Brain pericyte (primary cell): Measurements from ENCODE around the gene ZCCHC24.
"Not testable (repeated sequence)": the region's sequence is repeated elsewhere in the genome, so short reads cannot be mapped to it uniquely, and the experiment has no call there.

Experiments used
- DNase-seq: peaks from one replicate; pipeline ENCODE4 v3.0.0-alpha.2; 2012; ENCODE audit warnings: low read depth, low spot score

ZCCHC24 gene

GRCh38 chr10:79472951-79473350, 27.5 kb upstream of the ZCCHC24 start:
- no peak for DNase-seq

GRCh38 chr10:79472449-79472848, 27.0 kb upstream of the ZCCHC24 start:
- no peak for DNase-seq

DNA sequence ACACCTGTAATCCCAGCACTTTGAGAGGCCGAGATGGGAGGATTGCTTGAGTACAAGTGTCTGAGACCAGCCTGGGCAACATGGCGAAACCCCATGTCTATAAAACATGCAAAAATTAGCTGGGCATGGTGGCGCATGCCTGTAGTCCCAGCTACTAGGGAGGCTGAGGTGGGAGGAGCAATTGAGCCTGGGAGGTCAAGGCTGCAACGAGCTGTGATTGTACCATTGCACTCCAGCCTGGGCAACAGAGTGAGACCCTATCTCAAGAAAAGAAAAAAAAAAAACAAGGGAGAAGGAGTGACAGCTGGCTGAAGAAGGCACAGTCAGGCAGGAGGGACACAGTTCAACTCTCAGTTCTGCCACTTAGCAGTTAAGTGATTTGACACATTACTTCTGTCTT, 26.4 kb upstream of the ZCCHC24 start:
- no peak for DNase-seq

GRCh38 chr10:79470096-79470495, 24.7 kb upstream of the ZCCHC24 start:
- no peak for DNase-seq

DNA sequence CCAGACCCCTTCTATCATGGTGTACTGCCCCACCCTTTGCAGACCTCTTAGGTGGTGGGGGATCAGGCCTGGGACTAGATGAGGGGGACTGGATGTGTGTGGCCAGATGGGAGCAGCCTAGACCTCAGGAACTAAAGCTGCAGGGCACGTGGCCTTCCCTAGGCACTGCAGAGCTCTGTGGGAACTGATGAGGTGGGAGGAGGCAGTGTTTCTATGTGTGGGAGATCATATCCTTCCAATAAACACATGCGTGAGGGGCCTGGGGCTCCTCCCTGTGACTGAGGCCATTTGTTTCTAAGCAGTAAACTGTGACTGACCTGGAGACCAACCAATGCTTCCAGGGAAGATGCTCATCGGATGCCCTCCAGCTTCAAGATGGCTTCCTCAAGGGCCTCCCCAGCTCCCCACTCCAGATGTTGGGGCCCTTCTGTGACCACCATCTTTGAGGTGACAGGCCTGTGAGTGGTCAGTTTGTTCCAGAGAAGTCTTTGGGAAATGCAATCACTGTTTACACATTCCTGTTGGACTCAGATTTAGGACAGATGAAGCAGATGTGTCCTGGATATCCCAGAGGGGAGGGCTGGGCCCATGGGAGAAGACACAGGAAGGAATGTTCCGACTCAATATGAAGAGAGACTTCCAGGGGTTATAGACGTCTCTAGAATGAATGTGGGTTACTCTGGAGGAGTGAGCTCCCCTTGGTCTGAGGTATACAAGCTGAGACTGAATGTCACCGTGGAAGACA, 23.6 kb upstream of the ZCCHC24 start:
- no peak for DNase-seq

DNA sequence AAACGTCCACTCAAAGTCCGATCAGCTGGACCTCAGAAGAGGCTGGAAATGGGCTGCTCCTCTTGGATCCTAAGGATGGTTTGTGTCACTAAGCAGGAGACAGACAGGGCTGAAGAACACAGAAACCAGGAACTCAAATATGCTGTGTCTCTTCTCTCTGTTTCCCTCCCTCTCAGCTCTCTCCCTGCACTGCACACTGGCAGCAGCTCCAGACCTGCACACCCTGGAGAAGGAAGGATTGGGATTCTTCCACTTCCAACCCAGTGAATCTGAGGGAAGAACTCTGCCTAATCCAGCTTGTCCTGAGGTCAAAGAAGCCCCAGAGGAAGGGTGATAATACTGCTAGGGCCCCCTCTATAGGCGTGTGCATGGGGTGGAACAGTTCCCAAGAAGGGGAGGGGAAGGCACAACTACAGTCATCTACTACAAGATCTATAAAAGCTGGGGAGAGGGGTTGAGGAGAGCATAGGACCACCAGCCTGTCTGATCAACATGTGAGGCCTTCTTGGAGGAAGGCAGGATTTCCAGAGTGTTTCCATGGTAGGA, 22.7 kb upstream of the ZCCHC24 start:
- no peak for DNase-seq

DNA sequence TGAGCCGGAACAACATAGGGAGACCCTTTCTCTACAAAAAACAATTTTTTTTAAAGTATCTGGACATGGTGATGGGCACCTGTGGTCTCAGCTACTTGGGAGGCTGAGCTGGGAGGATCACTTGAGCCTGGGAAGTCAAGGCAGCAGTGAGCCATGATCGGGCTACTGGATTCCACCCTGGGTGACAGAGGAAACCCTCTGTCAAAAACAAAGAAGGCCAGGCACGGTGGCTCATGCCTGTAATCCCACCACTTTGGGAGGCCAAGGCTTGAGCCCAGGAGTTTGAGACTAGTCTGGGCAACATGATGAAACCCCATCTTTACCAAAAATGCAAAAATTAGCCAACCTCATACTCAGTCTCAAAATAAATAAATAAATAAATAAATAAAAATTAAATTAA, 19.9 kb upstream of the ZCCHC24 start:
- no peak for DNase-seq

GRCh38 chr10:79463578-79464496, 18.4 kb upstream of the ZCCHC24 start:
- no peak for DNase-seq

DNA sequence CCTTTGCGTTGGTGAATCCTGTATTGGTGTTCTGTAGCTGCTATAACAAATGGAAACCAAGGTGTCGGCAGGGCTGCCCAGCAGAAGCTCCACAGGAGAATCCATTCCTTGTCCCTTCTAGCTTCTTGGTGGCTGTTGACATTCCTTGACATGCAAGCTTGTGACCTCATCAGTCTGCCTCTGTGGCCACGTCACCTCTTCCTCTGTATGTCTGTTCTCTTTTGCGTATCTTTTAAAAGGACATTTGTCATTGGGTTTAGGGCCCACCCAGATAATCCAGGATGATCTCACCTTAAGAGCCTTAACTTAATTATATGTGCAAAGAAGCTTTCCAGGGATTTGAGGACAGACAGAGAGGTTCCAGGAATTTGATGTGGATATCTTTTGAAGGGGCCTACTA, 15.3 kb upstream of the ZCCHC24 start:
- DNase-seq: no peak

DNA sequence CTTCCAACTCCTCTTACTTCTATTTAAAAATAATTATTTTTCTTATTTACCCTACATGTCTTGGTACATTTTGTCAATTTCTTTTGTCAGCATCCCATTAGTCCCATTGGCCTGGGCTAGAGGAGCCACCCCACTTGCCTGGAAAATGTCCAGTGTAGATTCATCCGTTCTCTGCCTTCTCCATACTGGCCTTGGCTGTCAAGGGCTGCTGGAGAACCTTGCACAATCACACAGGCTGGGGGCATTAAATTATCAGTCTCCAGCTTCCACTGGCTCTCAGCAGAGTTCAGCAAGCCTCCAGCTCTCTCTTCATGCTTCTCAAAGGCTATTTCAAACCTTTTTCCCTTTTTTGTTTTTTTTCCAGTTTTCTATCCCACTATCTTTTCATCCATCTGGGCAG, 13.8 kb upstream of the ZCCHC24 start:
- no peak for DNase-seq

DNA sequence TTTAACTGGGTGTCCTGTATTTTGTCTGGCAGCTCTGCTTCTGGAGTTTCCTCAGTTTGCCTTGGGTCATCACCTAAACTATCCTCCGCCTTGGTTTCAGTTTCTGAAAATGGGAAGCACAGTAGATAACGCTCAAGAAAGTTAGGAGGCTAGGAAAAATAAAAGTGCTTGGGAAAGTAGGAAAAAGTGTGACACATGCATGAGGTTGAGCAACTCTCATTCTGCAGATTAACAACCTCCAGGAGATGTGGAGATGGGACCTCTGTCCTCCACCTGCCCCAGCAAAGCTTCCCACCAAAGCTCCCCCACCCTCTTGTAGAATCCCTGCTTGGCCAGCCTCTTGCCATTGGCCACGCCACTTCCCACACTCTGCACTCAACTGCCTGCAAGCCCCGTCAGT, 13.1 kb upstream of the ZCCHC24 start:
- DNase-seq: no peak

- DNase-seq: no peak
Observed at GRCh38 chr10:79457256-79457785, 11.9 kb upstream of the ZCCHC24 start.

- DNase-seq: no peak
Observed at GRCh38 chr10:79454259-79454658, 8.8 kb upstream of the ZCCHC24 start.

GRCh38 chr10:79453392-79453791, 8.0 kb upstream of the ZCCHC24 start:
- DNase-seq: no peak

DNA sequence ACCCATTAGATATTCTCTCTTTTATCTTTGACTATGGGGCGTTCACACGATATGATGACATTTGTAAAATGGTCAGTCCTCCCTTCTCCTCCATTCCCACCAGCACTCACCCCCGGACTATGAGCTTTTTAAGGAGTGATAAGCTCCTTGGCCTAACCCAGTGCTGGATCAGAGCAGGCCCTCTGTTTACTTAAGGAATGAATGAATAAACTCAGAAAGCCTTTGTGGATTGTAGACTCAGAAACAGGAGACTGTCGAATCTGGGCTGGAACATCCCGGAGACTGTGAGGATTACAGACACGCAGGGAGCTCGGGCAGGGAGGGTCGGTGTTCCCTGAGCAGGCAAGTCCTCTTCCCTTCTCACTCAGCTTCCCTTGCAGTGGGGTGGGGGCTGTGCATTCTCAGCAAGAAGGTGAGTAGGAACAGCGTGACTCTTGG, 6.8 kb upstream of the ZCCHC24 start:
- DNase-seq: no peak

DNA sequence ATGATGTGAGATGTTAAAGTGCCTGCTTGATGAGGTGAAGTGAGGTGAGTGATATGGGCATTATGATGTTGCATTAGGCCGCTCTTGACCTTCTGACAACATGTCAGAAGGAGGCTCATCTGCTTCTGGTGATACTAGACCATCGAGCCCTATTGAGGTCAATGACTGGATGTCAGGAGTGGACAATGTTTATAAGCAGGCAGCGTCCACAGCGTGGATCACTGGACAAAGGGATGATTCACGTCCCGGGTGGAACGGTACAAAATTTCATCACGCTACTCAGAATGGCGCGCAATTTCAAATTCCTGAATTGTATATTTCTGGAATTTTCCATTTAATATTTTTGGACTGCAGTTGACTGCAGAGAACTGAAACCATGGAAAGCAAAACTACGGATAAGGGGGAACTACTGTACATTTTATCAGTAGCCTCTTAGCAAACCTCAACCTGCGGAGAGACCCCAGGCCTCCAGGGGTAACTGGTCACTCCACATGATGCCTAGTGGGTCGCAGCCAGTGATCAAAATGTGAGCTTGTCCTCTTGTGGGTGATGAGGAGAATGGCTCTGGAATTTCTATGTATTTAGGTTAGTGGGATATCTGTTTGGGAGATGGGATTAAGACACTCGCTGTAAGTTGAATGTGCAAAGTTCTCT, 5.7 kb upstream of the ZCCHC24 start:
- no peak for DNase-seq

DNA sequence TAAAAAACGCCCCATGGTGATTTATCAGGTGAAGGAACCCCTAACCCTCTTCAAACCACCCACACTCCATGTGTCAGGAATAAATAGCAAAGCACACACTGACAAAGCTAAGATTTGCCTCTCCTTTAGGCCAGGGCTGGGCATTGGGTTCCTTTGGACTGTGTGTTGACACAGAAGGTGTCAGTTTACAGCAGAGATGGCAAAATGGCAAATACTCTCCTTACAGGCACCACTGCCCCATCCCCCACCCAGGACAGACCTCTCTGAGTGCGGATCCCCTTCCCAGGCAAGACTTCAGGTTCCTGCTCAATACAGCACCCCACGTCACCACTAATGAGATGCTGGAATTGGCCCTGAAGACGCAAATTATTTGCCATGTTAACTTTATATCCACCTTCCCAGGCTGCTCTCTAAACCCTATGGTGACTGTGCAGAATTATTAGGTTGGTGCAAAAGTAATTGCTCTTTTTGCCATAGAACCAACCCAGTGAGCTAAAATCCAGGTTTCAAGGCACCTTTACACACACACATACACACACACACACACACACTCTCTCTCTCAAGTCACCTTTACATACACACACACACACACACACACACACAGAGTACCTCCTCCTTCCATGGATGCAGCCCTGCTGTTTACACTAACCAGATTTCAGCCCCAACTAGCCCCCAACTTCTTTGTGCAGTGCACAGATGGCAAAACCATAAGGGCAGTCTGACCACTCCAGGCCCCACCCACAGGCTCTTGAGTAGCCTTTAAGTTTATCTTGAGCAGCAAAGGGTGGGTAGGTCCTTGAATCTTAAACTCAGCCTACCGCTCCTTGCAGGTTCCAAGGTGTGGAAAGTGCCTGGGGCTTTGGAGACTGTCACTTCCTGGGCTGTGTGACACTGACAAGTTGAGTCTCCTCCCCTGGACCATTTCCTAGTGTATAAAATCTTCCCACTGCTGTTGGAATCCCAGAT, 4.0 kb upstream of the ZCCHC24 start:
- no peak for DNase-seq

DNA sequence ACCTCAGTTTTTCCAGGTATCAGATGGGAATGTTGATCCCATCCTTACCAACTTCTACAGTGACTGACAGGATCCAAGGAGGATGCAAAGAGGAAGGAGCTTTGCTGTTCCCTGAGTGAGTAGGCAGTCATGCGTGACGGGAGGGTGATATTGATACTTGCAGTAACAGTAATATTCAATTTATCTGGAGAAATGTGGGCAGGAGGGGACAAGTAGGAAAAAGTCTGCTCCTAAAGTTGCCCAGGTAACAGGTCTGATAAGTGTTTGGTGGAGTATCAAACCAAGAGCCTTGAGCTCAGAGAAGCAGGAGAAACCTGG, 3.3 kb upstream of the ZCCHC24 start:
- no peak for DNase-seq

DNA sequence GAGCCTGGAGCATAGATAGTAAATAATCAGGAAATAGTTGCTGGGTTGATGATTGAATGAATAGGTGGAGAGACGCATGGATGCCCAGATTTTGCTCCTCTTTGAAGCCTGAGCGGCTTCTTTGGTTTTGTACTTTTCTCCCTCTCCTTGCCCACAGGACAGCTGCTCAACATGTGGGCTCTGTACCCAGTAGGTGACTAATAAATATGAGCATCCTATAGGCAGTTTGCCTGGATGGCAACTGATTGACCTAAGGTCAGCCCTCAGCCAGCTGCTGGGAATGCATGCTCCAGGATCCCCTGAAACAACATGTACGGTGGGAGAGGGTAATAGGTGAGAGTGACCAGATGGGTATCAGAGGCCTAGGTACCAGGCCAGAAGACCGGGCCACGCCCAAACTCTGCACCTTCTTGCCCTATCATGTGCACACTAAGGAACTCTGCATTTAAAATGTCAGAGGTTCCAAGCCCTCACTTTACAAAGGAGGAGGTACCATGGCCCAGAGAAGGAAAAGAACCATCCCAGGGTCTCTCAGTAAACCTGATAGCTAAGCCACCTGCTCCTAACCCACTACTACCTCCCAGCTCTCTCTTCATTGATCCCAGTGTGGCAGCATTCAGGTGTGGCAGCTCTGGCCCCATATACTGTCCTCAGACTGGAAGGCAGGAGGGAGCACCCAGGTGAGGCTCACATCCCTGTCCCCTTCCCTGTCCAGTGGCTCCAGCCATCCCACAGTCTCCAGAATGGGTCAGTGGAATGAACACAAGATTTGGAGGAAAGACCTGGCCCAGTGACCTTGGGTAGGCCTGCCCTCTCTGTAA, 2.7 kb upstream of the ZCCHC24 start:
- DNase-seq: no peak

DNA sequence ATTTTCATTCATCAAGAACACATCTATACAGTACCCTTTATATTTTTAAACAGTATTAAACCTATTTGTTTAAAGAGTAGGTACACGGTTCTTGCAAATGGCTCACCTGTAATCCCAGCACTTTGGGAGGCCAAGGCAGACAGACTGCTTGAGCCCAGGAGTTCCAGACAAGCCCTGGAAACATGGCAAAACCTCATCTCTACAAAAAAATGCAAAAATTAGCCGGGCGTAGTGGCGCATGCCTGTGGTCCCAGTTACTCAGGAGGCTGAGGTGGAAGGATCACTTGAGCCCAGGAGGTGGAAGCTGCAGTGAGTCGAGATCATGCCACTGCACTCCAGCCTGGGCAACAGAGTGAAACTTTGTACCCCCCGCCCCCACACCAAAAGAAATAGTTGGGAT, 1.8 kb upstream of the ZCCHC24 start:
- DNase-seq: not testable (repeated sequence)
